ENCODE results near the gene PLAAT5. TPM values are rescaled to one million over a fixed set of nuclear protein-coding genes. Genes with fewer than 3 reads are reported as not detected.
A peak's percentile ranks its signal among the peaks of the same experiment; 100 is the strongest.

Gene PLAAT5
- polyA plus RNA-seq, 6 donors from 2014 or later: not detected

DNA sequence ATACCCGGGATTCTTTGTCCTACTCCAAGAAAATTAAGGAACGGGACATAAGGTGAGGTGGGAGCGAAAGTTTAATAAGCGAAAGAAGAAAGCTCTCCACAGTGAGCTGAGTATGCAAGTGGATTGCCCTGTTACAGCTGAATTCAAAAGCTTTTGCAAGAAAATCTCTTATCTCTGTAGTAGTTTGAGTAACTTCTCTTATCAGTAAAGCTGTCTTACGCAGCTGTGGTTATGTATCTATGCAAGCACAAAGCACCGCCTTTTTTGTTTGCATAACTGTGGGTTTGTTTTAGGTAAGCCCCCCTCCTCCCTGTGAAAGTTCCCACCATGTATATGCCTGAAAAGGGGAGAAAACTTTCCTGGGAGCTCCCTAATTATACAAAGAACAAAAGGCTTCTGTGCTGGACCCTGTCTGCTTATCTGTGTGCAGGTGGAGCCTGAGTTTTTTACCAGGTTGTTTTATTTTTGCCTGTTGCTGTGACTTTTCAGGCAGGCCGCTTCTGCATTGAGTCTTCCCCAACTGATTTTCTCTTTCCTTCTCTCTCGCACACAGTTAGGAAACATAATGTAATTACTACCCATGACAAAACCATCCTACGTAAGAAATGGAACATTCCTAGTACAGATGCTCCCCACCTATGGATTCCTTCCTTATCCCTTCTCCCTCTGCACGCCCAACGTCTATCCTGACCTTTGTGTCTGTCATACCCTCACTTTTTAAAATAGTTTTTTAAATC lies 837 bp upstream of the PLAAT5 start:
- Mint-ChIP-seq H3K4me3 (peak overlapping the region in 3 of 8 donors; percentile 3 to 52 (median 27)), H3K9me3 (peaks cover 0 to 19% (median 10%) of the 10 kb centered on the region in 7 donors), H3K36me3 (no peaks in the 10 kb centered on the region), H3K27ac (peak overlapping the region in 1 of 6 donors; percentile 15), H3K4me1 (peaks cover 0 to 6% (median 3%) of the 10 kb centered on the region in 3 donors), H3K27me3 (peaks cover 67 to 74% (median 69%) of the 10 kb centered on the region in 3 donors)
- peak in 1 of 2 donors; percentile 43 for ATAC-seq (ENCODE audit: low read depth in 2 of 2)
- no peak for DNase-seq

DNA sequence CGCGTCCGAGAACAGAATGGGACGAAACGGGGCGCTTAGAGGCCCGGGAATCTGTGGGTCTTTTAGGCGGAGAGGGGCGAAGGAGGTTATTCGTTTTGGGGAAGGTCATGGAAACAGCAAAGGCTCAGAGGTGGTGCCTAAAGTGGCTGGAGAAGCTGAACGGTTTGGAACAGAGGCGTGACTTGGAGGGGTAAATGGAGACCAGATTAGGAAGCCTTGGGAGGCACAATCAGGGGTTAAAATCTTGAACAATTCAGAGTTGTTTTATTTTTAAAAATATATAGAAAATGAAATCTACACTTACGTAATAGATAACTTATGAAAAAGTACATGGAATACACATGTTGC lies 247 bp upstream of the PLAAT5 start:
- Mint-ChIP-seq H3K27ac (no peak overlapping the region), H3K4me1 (peaks cover 0 to 6% (median 3%) of the 10 kb centered on the region in 3 donors), H3K36me3 (no peaks in the 10 kb centered on the region), H3K4me3 (peak overlapping the region in 1 of 8 donors; percentile 27), H3K9me3 (peaks cover 0 to 23% (median 10%) of the 10 kb centered on the region in 7 donors), H3K27me3 (peaks cover 64 to 70% (median 69%) of the 10 kb centered on the region in 3 donors)
- DNase-seq (no peak), ATAC-seq (ENCODE audit: low read depth in 2 of 2) (no peak)

DNA sequence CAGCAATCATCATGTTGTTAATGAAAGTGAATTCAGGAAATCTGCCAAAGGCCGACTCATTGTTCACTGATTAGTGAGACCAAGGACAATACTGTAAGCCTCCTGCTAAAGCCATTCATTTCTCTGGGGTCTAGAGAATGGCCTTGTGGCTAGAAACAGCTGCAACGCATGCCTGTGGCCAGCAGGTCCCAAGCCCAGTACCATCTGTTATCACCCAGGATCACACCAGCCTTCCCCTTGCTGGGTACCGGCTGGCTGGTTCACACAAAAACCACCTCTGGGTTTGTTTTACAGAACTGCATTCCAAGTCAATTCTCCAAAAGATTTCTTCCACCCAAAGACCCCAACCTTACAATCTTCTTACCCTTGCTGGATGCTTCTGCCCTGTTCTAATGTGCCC lies 1.1 kb downstream of the PLAAT5 start:
- Mint-ChIP-seq H3K27me3 (peaks cover 70 to 71% (median 71%) of the 10 kb centered on the region in 3 donors), H3K4me1 (peaks cover 0 to 6% (median 3%) of the 10 kb centered on the region in 3 donors), H3K9me3 (peaks cover 0 to 37% (median 23%) of the 10 kb centered on the region in 7 donors), H3K27ac (no peak overlapping the region), H3K4me3 (no peak overlapping the region), H3K36me3 (peaks cover 0 to 9% of the 10 kb centered on the region in 2 donors)
- ATAC-seq (ENCODE audit: low read depth in 2 of 2) (no peak), DNase-seq (no peak)

DNA sequence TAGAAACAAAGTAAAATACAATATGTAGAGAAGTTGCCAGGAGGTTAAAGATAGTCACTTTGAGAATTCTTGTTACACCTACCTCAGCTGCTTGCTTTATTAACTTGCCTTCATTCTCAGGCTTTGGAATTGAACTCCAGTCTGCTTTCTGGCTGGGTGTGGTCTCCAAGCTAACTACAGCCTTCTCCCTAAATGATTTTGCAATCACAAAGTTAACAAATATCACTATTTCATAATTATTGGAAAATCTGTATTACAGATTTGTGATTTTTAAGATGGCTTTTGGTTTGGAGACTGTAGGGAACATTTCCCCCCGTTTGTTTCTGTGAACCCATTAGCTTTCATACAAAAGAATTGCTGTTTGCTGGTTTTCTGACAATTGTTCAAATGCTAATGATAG lies 2.2 kb downstream of the PLAAT5 start:
- ATAC-seq (ENCODE audit: low read depth in 2 of 2) (no peak), DNase-seq (no peak)
- H3K9me3 Mint-ChIP-seq: peaks cover 0 to 42% (median 31%) of the 10 kb centered on the region in 7 donors
- peaks cover 67 to 73% (median 71%) of the 10 kb centered on the region in 3 donors for H3K27me3 Mint-ChIP-seq
- H3K27ac Mint-ChIP-seq: no peak overlapping the region
- H3K36me3 Mint-ChIP-seq: peaks cover 0 to 9% of the 10 kb centered on the region in 2 donors
- peaks cover 0 to 6% (median 3%) of the 10 kb centered on the region in 3 donors for H3K4me1 Mint-ChIP-seq
- H3K4me3 Mint-ChIP-seq: no peak overlapping the region

DNA sequence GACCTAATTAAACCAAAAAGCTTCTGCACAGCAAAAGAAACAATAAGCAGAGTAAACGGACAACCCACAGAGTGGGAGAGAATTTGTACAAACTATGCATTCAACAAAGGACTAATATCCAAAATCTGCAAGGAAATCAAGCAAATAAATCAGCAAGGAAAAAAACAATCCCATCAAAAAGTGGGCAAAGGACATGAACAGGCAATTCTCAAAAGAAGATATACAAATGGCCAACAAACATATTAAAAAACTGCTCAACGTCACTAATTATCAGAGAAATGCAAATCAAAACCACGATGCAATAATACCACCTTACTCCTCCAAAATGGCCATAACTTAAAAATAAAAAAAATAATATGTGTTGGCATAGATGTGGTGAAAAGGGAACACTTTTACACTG lies 5.2 kb downstream of the PLAAT5 start:
- H3K27ac Mint-ChIP-seq: no peak overlapping the region
- H3K36me3 Mint-ChIP-seq: peaks cover 4 to 9% of the 10 kb centered on the region in 2 donors
- no peak for DNase-seq
- H3K4me3 Mint-ChIP-seq: no peak overlapping the region
- H3K4me1 Mint-ChIP-seq: no peaks in the 10 kb centered on the region
- H3K9me3 Mint-ChIP-seq: peaks cover 0 to 38% (median 28%) of the 10 kb centered on the region in 7 donors
- no peak for ATAC-seq (ENCODE audit: low read depth in 2 of 2)
- H3K27me3 Mint-ChIP-seq: peaks cover 64 to 74% (median 71%) of the 10 kb centered on the region in 3 donors

DNA sequence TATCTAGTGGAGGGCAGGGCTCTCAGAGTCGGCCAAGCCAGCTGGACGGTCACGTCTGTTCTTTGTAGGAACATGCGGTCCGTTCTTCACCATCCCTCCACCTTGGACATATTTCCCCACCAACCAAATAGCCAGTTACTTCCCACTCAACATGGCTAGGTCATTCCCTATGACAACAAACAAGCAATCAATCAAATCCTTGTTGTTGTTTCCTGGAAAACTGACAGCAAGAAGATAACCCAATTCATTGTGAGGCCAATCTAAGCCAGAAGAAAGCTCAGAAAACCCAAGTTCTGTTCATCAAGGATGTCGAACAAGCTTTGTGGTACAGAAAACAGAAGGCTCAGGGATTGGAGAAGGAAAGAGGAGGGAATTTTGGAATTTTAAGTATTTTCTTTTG lies 10.9 kb downstream of the PLAAT5 start:
- peaks cover 28 to 61% (median 53%) of the 10 kb centered on the region in 3 donors for H3K27me3 Mint-ChIP-seq
- DNase-seq (no peak), ATAC-seq (ENCODE audit: low read depth in 2 of 2) (no peak)
- no peaks in the 10 kb centered on the region for H3K4me1 Mint-ChIP-seq
- peaks cover 4 to 11% of the 10 kb centered on the region in 2 donors for H3K36me3 Mint-ChIP-seq
- peak overlapping the region in 2 of 6 donors; percentile 39 to 45 for H3K27ac Mint-ChIP-seq
- peaks cover 6 to 29% (median 26%) of the 10 kb centered on the region in 7 donors for H3K9me3 Mint-ChIP-seq
- no peak overlapping the region for H3K4me3 Mint-ChIP-seq

DNA sequence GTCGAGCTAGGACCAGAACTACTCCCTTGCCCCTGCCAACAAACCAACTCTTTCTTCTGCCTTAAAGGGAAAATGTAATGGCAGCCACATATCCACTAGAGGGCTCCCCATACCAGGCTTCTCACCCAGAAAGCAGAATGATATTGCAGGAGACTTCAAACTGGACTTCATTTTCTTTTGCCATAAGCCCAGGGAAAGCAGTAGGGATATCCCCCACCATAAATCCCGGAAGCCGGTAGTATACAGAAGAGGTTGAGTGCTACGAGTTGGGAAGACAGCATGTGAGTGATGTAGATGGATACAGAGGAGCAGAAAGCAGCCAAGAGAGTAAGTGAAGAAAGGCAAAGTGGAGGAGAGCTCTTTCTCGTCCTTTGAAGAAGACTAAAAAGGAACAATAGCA lies 12.1 kb downstream of the PLAAT5 start:
- no peak overlapping the region for H3K4me3 Mint-ChIP-seq
- peaks cover 4 to 11% of the 10 kb centered on the region in 2 donors for H3K36me3 Mint-ChIP-seq
- H3K4me1 Mint-ChIP-seq: no peaks in the 10 kb centered on the region
- peak; percentile 37 to 50 for ATAC-seq (ENCODE audit: low read depth in 2 of 2)
- peaks cover 19 to 50% (median 42%) of the 10 kb centered on the region in 3 donors for H3K27me3 Mint-ChIP-seq
- H3K9me3 Mint-ChIP-seq: peaks cover 6 to 19% (median 15%) of the 10 kb centered on the region in 7 donors
- H3K27ac Mint-ChIP-seq: no peak overlapping the region
- DNase-seq: peak; percentile 60

DNA sequence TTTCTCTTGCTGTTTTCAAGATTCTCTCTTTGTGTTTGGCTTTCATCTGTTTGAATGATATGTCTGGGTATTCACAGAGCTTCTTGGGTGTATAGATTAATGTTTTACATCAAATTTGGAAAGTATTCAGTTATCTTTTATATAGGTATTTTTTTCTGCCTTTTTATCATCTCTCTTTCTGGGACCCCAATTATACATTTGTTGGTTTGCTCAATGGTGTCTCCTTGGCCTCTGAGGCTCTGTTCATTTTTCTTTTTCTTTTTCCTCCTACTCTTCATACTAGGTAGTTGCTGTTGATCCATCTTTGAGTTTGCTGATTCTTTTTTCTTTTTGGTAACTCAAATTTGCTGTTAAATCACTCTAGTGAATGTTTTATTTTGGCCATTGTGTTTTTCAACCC lies 14.3 kb downstream of the PLAAT5 start:
- ATAC-seq (ENCODE audit: low read depth in 2 of 2): no peak
- DNase-seq: no peak
- Mint-ChIP-seq H3K9me3 (peaks cover 6 to 18% (median 14%) of the 10 kb centered on the region in 7 donors), H3K27ac (peak overlapping the region in 1 of 6 donors; percentile 53), H3K27me3 (peaks cover 5 to 34% (median 19%) of the 10 kb centered on the region in 3 donors), H3K4me3 (no peak overlapping the region), H3K4me1 (no peaks in the 10 kb centered on the region), H3K36me3 (peaks cover 0 to 11% of the 10 kb centered on the region in 2 donors)

DNA sequence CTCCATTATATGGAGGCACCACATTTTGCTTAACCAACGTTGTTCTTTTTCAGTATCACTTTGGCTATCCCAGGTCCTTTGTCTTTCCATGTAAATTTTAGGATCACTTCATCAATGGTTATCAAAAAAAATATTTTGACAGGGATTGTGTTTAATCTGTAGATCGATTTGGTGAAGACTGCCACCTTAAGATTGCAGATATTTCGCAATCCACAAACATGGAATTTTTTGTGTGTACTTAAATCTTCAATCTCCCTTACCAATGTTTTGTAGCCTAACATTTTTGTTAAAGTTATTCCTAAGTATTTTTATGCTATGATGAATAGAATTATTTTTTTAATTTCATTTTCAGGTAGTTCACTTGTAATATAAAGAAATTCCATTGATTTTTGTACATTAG lies 18.6 kb downstream of the PLAAT5 start:
- H3K27ac Mint-ChIP-seq: no peak overlapping the region

DNA sequence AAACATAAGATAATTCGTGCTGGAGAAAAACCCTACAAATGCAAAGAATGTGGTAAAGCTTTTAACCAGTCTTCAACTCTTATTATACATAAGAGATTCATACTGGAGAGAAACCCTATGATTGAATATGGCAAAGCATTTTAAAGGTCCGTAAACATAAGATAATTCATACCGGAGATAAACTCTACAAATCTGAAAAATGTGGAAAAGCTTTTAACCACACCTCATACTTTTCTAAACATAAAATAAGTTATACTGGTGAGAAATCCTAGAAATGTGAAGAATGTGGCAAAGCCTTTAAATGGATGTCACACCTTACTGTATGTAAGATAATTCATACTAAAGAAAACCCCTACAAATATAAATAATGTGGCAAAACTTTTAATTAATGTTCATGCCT lies 20.7 kb downstream of the PLAAT5 start:
- Mint-ChIP-seq H3K27me3 (peaks cover 26 to 46% (median 35%) of the 10 kb centered on the region in 3 donors), H3K4me1 (no peaks in the 10 kb centered on the region), H3K27ac (no peak overlapping the region), H3K9me3 (peaks cover 2 to 36% (median 25%) of the 10 kb centered on the region in 7 donors), H3K36me3 (peaks cover 0 to 8% of the 10 kb centered on the region in 2 donors), H3K4me3 (no peak overlapping the region)
- ATAC-seq (ENCODE audit: low read depth in 2 of 2): no peak
- no peak for DNase-seq

More for the DNA sequence above, 18.6 kb downstream of the PLAAT5 start:
- H3K36me3 Mint-ChIP-seq: peaks cover 0 to 19% of the 10 kb centered on the region in 2 donors
- no peak for ATAC-seq (ENCODE audit: low read depth in 2 of 2)
- peaks cover 16 to 42% (median 31%) of the 10 kb centered on the region in 3 donors for H3K27me3 Mint-ChIP-seq
- no peak overlapping the region for H3K4me3 Mint-ChIP-seq
- DNase-seq: no peak
- no peaks in the 10 kb centered on the region for H3K4me1 Mint-ChIP-seq
- peaks cover 10 to 48% (median 32%) of the 10 kb centered on the region in 7 donors for H3K9me3 Mint-ChIP-seq

DNA sequence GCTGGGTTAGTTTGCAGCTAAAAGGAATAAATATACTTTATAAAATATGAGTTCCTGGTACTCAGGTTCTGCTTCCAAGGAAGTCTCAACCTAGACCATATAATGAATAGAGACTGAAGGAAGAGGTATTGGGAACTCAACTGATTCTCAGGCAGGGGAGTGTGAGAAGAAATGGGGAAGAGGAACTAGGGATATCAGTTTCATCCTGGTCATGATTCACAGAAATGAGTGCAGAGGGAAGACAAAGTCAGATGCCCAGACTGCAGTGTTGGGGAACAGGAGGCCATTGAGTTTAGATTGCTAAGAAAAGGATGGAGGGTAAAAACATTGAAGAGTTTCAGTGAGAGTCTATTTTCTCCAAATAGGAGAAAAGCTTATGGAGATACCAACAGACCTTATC lies 28.8 kb downstream of the PLAAT5 start:
- H3K36me3 Mint-ChIP-seq: no peaks in the 10 kb centered on the region
- ATAC-seq (ENCODE audit: low read depth in 2 of 2) (no peak), DNase-seq (no peak)
- peaks cover 20 to 44% (median 34%) of the 10 kb centered on the region in 3 donors for H3K27me3 Mint-ChIP-seq
- H3K9me3 Mint-ChIP-seq: no peaks in the 10 kb centered on the region
- no peaks in the 10 kb centered on the region for H3K4me1 Mint-ChIP-seq
- H3K4me3 Mint-ChIP-seq: no peak overlapping the region
- H3K27ac Mint-ChIP-seq: no peak overlapping the region

DNA sequence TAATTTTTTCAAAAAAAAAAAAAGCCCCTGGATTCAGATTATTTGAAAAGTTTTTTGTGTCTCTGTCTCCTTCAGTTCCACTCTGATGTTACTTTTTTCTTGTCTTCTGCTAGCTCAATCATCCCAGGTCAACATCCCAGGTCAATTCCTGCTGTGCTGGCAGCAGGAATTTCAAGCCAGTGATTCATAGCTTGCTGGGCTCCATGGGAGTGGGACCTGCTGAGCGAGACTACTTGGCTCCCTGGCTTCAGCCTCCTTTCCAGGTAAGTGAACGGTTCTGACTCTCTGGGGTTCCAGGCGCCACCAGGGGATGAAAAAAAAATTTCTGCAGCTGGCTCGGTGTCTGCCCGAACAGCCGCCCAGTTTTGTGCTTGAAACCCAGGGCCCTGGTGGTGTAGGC lies 31.4 kb downstream of the PLAAT5 start:
- ATAC-seq (ENCODE audit: low read depth in 2 of 2) (no peak), DNase-seq (no peak)
- Mint-ChIP-seq H3K4me3 (no peak overlapping the region), H3K27me3 (peaks cover 13 to 33% (median 22%) of the 10 kb centered on the region in 3 donors), H3K9me3 (no peaks in the 10 kb centered on the region), H3K36me3 (no peaks in the 10 kb centered on the region), H3K27ac (no peak overlapping the region), H3K4me1 (no peaks in the 10 kb centered on the region)

DNA sequence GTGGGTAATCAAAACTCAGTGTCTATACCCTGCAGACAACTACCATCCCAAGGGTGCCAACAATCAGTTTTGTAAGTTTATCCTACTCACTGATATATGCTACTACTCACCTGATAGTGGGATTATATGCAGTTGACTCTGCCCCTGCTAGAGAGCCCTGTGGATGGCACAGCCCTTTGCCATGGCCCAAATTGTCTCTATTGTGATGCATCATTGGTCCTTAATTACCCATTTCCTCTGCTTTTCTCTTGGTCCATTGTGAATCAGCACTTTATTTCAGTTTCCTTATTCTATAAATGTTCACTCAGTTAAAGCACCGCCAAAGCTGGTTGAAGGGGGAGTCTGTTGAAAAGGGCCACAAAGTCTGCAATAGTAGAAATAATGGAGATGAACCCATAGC lies 42.3 kb downstream of the PLAAT5 start:
- Mint-ChIP-seq H3K27ac (peak overlapping the region in 1 of 6 donors; percentile 32), H3K36me3 (no peaks in the 10 kb centered on the region), H3K27me3 (peaks cover 22 to 34% (median 34%) of the 10 kb centered on the region in 3 donors), H3K4me1 (peaks cover 0 to 10% (median 0%) of the 10 kb centered on the region in 3 donors), H3K9me3 (peaks cover 0 to 6% (median 0%) of the 10 kb centered on the region in 7 donors), H3K4me3 (no peak overlapping the region)
- no peak for DNase-seq
- ATAC-seq (ENCODE audit: low read depth in 2 of 2): no peak

DNA sequence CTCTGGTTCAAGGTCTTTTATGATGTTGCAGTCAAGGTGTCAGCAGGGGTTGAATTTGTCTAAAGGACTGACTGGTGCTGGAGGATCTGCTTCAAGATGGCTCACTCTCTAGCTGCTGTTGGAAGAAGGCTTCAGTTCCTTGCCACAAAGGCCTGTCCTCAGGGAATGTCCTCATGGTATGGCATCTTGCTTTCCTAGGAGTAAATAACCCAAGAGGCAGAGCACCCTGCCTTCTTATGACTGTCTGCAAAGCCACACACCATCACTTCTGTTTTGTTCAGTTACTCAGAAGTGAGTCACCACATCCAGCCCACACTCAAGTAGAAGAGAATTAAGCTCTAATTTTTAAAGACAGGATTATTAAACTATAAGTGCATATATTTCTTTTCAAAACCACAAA lies 45.2 kb downstream of the PLAAT5 start:
- Mint-ChIP-seq H3K9me3 (peaks cover 0 to 11% (median 4%) of the 10 kb centered on the region in 7 donors), H3K4me1 (peaks cover 0 to 4% (median 0%) of the 10 kb centered on the region in 3 donors), H3K36me3 (no peaks in the 10 kb centered on the region), H3K27ac (no peak overlapping the region), H3K27me3 (peaks cover 13 to 22% (median 19%) of the 10 kb centered on the region in 3 donors), H3K4me3 (no peak overlapping the region)
- no peak for ATAC-seq (ENCODE audit: low read depth in 2 of 2)
- no peak for DNase-seq

All from naive B cell (primary cell).